SK-N-SH (cell line): ENCODE results near the gene TRAFD1. TPM values are rescaled to one million over a fixed set of nuclear protein-coding genes. Genes with fewer than 3 reads are reported as not detected.

Experiments
- CTCF ChIA-PET: fragments of 300-600, 350-600 bp; formaldehyde crosslinking; extraction: SDS; loops from one replicate; lab custom pipeline; 2021; lab: Yijun Ruan, JAX
- POLR2A ChIA-PET: fragments of 350-600 bp; sonication (Branson Sonifier 250); formaldehyde crosslinking; extraction: SDS; loops from one replicate; lab custom pipeline; 2020; ENCODE audit warnings: antibody characterized with exemption, inconsistent platforms; lab: Yijun Ruan, JAX
- DNase-seq: peaks from one replicate; pipeline ENCODE4 v3.0.0; 2012
- H2AFZ ChIP-seq: fragments of 200-600 bp; sonication (generic); 2 replicates; pipeline ENCODE4 v1.8.1; 2016; ENCODE audit warnings: antibody characterized with exemption, mild to moderate bottlenecking, low read depth
- H3F3A ChIP-seq: fragments of 200-600 bp; sonication (generic); replicated peaks from 2 replicates; pipeline ENCODE3; 2016; ENCODE audit warnings: antibody characterized with exemption, mild to moderate bottlenecking; ENCODE audit not compliant: insufficient read depth
- H3K27ac ChIP-seq, 2 experiments: fragments of 200-500 bp in 1 of 2; fragments of 200-600 bp in 1 of 2; sonication (Bioruptor generic) in 1 of 2; sonication (generic), shearing (Covaris generic) in 1 of 2; 2 replicates each; pipeline versions ENCODE4 v1.5.1 to v1.6.1; 2014 to 2016; ENCODE audit warnings: low read depth in 2 of 2, inconsistent platforms in 1 of 2, low read length in 1 of 2, mild to moderate bottlenecking in 1 of 2, mixed read lengths in 1 of 2
- H3K27me3 ChIP-seq: fragments of 200-600 bp; sonication (generic), shearing (Covaris generic); 2 replicates; pipeline ENCODE4 v1.6.1; 2016; ENCODE audit warnings: mixed run types; ENCODE audit not compliant: insufficient read depth
- H3K36me3 ChIP-seq, 2 experiments: fragments of 200-500 bp in 1 of 2; fragments of 200-600 bp in 1 of 2; sonication (Bioruptor generic) in 1 of 2; sonication (generic) in 1 of 2; replicated peaks in 1 of 2; 2 replicates each; pipeline versions ENCODE3 to v1.5.1; 2014 to 2016; ENCODE audit warnings: low read length in 1 of 2, mild to moderate bottlenecking in 1 of 2; ENCODE audit not compliant: insufficient read depth in 2 of 2, control insufficient read depth in 1 of 2
- H3K4me1 ChIP-seq, 2 experiments: fragments of 200-500 bp in 1 of 2; fragments of 200-600 bp in 1 of 2; sonication (Bioruptor generic) in 1 of 2; sonication (generic), shearing (Covaris generic) in 1 of 2; 2 replicates each; pipeline versions ENCODE4 v1.5.1 to v1.6.1; 2014 to 2016; ENCODE audit warnings: low read depth in 1 of 2, low read length in 1 of 2, mixed run types in 1 of 2; ENCODE audit not compliant: insufficient read depth in 2 of 2, control insufficient read depth in 1 of 2
- H3K4me2 ChIP-seq: fragments of 200-600 bp; sonication (generic), shearing (Covaris generic); 2 replicates; pipeline ENCODE4 v1.6.1; 2017; ENCODE audit warnings: mixed run types
- H3K4me3 ChIP-seq, 2 experiments: fragments of 200-500 bp in 1 of 2; fragments of 200-600 bp in 1 of 2; sonication (Bioruptor generic) in 1 of 2; sonication (generic), shearing (Covaris generic) in 1 of 2; 2 replicates each; pipeline versions ENCODE4 v1.5.1 to v1.8.1; 2014 to 2016; ENCODE audit warnings: low read depth in 2 of 2, inconsistent platforms in 1 of 2, low read length in 1 of 2, mild to moderate bottlenecking in 1 of 2, mixed read lengths in 1 of 2, moderate library complexity in 1 of 2
- H3K79me2 ChIP-seq: fragments of 200-600 bp; sonication (generic); 2 replicates; pipeline ENCODE4 v1.8.1; 2017; ENCODE audit warnings: mild to moderate bottlenecking; ENCODE audit not compliant: insufficient read depth
- H3K9ac ChIP-seq: fragments of 200-600 bp; sonication (generic); 2 replicates; pipeline ENCODE4 v1.6.1; 2017; ENCODE audit warnings: mixed run types
- H3K9me2 ChIP-seq: fragments of 200-600 bp; sonication (generic); 2 replicates; pipeline ENCODE4 v1.6.1; 2017; ENCODE audit warnings: mixed run types
- H3K9me3 ChIP-seq: fragments of 200-600 bp; sonication (generic); 2 replicates; pipeline ENCODE4 v1.6.1; 2017; ENCODE audit warnings: mixed run types, mild to moderate bottlenecking, moderate library complexity
- H4K20me1 ChIP-seq: fragments of 200-600 bp; sonication (generic); 2 replicates; pipeline ENCODE4 v1.6.1; 2017; ENCODE audit warnings: mild to moderate bottlenecking, mixed run types; ENCODE audit not compliant: insufficient read depth
- FOSL2 ChIP-seq: IDR thresholded peaks from 2 replicates; pipeline ENCODE4 v1.4.0; 2012; ENCODE audit warnings: low read depth, mild to moderate bottlenecking, moderate library complexity, borderline replicate concordance
- FOXJ3 ChIP-seq: sonication (generic); formaldehyde crosslinking; IDR thresholded peaks from 2 replicates; pipeline ENCODE4 v1.5.1; 2020; ENCODE audit warnings: mild to moderate bottlenecking, missing genetic modification reagents
- FOXM1 ChIP-seq: IDR thresholded peaks from 2 replicates; pipeline ENCODE4 v1.4.0; 2012; ENCODE audit warnings: low read depth, mild to moderate bottlenecking
- GATA2 ChIP-seq: sonication (generic); formaldehyde crosslinking; IDR thresholded peaks from 2 replicates; pipeline ENCODE4 v1.5.0; 2020; ENCODE audit warnings: mild to moderate bottlenecking, missing genetic modification reagents
- MAX ChIP-seq: IDR thresholded peaks from 2 replicates; pipeline ENCODE4 v1.4.0; 2012; ENCODE audit warnings: low read depth
- MXI1 ChIP-seq: IDR thresholded peaks from 2 replicates; pipeline ENCODE4 v1.6.1; 2012; ENCODE audit warnings: mild to moderate bottlenecking, low read depth, low read length, improper control_type of control experiment
- NFIC ChIP-seq: IDR thresholded peaks from 2 replicates; pipeline ENCODE4 v1.4.0; 2012; ENCODE audit warnings: borderline replicate concordance
- NRF1 ChIP-seq: IDR thresholded peaks from 2 replicates; pipeline ENCODE4 v1.6.1; 2012; ENCODE audit warnings: low read depth, mild to moderate bottlenecking, low read length
- PBX3 ChIP-seq: IDR thresholded peaks from 2 replicates; pipeline ENCODE4; 2012
- RAD21 ChIP-seq: IDR thresholded peaks from 2 replicates; pipeline ENCODE4 v1.6.1; 2012; ENCODE audit warnings: mild to moderate bottlenecking, low read length
- RCOR1 ChIP-seq: fragments of 150-350 bp; IDR thresholded peaks from 2 replicates; pipeline ENCODE4 v1.6.1; 2017; ENCODE audit warnings: antibody characterized with exemption, low read length
- REST ChIP-seq: IDR thresholded peaks from 2 replicates; pipeline ENCODE4 v1.6.1; 2012; ENCODE audit warnings: mild to moderate bottlenecking, low read depth, low read length, moderate library complexity
- TCF12 ChIP-seq: IDR thresholded peaks from 2 replicates; pipeline ENCODE4 v1.4.0; 2012
- YY1 ChIP-seq: IDR thresholded peaks from 2 replicates; pipeline ENCODE4 v1.4.0; 2012; ENCODE audit warnings: low read depth, mild to moderate bottlenecking
- ZBTB33 ChIP-seq: IDR thresholded peaks from 2 replicates; pipeline ENCODE4 v1.4.0; 2012; ENCODE audit warnings: low read depth, borderline replicate concordance
- WGBS: methylation state at CpG from one replicate; pipeline ENCODE4 v1.1.6; 2017; ENCODE audit warnings: low lambda C conversion rate; 5-methylcytosine and 5-hydroxymethylcytosine counted together
- polyA plus RNA-seq, 3 experiments: library from polyadenylated mRNA; depleted of rRNA; stranded (reverse); fragments of >200 nt; gene quantifications; 2 replicates each; pipeline ENCODE4 v1.2.3, GENCODE V29; 2012

Gene TRAFD1
- polyA plus RNA-seq, 1 of the 3 experiments (the other 2 are of a cell fraction): 12.4 TPM

GRCh38 chr12:112149596-112149995 is 24.2 kb downstream of the TRAFD1 start:
- CTCF ChIA-PET: no interaction called here
- WGBS: 92% methylated on average over 5 of the region's 5 CpGs

More at GRCh38 chr12:112149596-112149995, 24.2 kb downstream of the TRAFD1 start:
- H3K27me3 ChIP-seq: no peaks in the 10 kb centered on the region
- no peak for DNase-seq
- no peaks in the 10 kb centered on the region for H4K20me1 ChIP-seq
- no peak for TF ChIP-seq MAX
- TF ChIP-seq YY1: no peak
- no peak for TF ChIP-seq FOSL2
- TF ChIP-seq TCF12: no peak
- no peak for TF ChIP-seq GATA2
- no peak for TF ChIP-seq PBX3
- TF ChIP-seq REST: no peak
- no peak for TF ChIP-seq FOXM1
- no peak for TF ChIP-seq ZBTB33
- no peak for TF ChIP-seq RCOR1
- TF ChIP-seq RAD21: no peak
- no peak for TF ChIP-seq FOXJ3 (CRISPR knock-in tag)
- no peak for TF ChIP-seq NFIC
- no peak for TF ChIP-seq MXI1
- TF ChIP-seq NRF1: no peak
- H3K4me3 ChIP-seq: no peak overlapping the region
- H3K9me3 ChIP-seq: no peaks in the 10 kb centered on the region
- peaks cover 52 to 63% of the 10 kb centered on the region in 2 experiments for H3K36me3 ChIP-seq
- no peak overlapping the region for H3K9ac ChIP-seq
- peaks cover 0 to 6% of the 10 kb centered on the region in 2 experiments; a peak in 1 of 4 replicates for H3K4me1 ChIP-seq
- no peak overlapping the region for H3K4me2 ChIP-seq
- H2AFZ ChIP-seq: no peak overlapping the region
- POLR2A ChIA-PET: no interaction called here
- peaks cover 10% of the 10 kb centered on the region for H3F3A ChIP-seq
- no peaks in the 10 kb centered on the region for H3K79me2 ChIP-seq
- H3K9me2 ChIP-seq: no peaks in the 10 kb centered on the region
- H3K27ac ChIP-seq: no peak overlapping the region
